Mesendoderm (in vitro differentiated cells): ENCODE results near the gene TSPAN14.

ENCODE experiments used
- DNase-seq: peaks from one replicate; pipeline ENCODE4 v3.0.0; 2013
- H2AK5ac ChIP-seq: 2 replicates; pipeline ENCODE4 v1.6.1; 2013; ENCODE audit warnings: low read length, inconsistent platforms
- H2BK120ac ChIP-seq: 2 replicates; pipeline ENCODE4 v1.6.1; 2013; ENCODE audit warnings: low read depth, mild to moderate bottlenecking, low read length, moderate library complexity, mixed read lengths
- H2BK15ac ChIP-seq: replicated peaks from 2 replicates; pipeline ENCODE4 v1.6.1; 2013; ENCODE audit warnings: low read depth, mild to moderate bottlenecking, moderate library complexity
- H2BK5ac ChIP-seq: 2 replicates; pipeline ENCODE4 v1.6.1; 2013; ENCODE audit warnings: low read length, inconsistent platforms
- H3K18ac ChIP-seq: 2 replicates; pipeline ENCODE4 v1.6.1; 2013; ENCODE audit warnings: mild to moderate bottlenecking, low read length, mixed read lengths
- H3K23ac ChIP-seq: one replicate; pipeline ENCODE4 v1.6.1; 2013; ENCODE audit warnings: low read length
- H3K27ac ChIP-seq: 2 replicates; pipeline ENCODE4 v1.5.1; 2013; ENCODE audit warnings: low read depth, mild to moderate bottlenecking, inconsistent platforms, low read length, moderate library complexity
- H3K27me3 ChIP-seq: 2 replicates; pipeline ENCODE4 v1.6.1; 2013; ENCODE audit warnings: low read length, control low read depth, mild to moderate bottlenecking, inconsistent platforms; ENCODE audit not compliant: insufficient read depth, poor library complexity
- H3K36me3 ChIP-seq: 2 replicates; pipeline ENCODE4 v1.6.1; 2013; ENCODE audit warnings: low read length, inconsistent platforms; ENCODE audit not compliant: control insufficient read depth, insufficient read depth
- H3K4ac ChIP-seq: one replicate; pipeline ENCODE4 v1.6.1; 2013; ENCODE audit warnings: low read depth, mild to moderate bottlenecking, low read length, moderate library complexity
- H3K4me1 ChIP-seq: 2 replicates; pipeline ENCODE4 v1.6.1; 2013; ENCODE audit warnings: low read depth, low read length, inconsistent platforms; ENCODE audit not compliant: control insufficient read depth
- H3K4me2 ChIP-seq: 2 replicates; pipeline ENCODE4 v1.6.1; 2013; ENCODE audit warnings: low read length
- H3K4me3 ChIP-seq: 2 replicates; pipeline ENCODE4 v1.5.1; 2013; ENCODE audit warnings: mild to moderate bottlenecking, low read length
- H3K56ac ChIP-seq: one replicate; pipeline ENCODE4 v1.6.1; 2013; ENCODE audit warnings: low read length
- H3K79me1 ChIP-seq: 2 replicates; pipeline ENCODE4 v1.6.1; 2013; ENCODE audit warnings: low read length, inconsistent platforms
- H3K79me2 ChIP-seq: 2 replicates; pipeline ENCODE4 v1.6.1; 2013; ENCODE audit warnings: mild to moderate bottlenecking, low read length; ENCODE audit not compliant: control insufficient read depth, insufficient read depth
- H3K9ac ChIP-seq: 2 replicates; pipeline ENCODE4 v1.6.1; 2013; ENCODE audit warnings: low read length, inconsistent platforms
- H4K5ac ChIP-seq: one replicate; pipeline ENCODE4 v1.6.1; 2013; ENCODE audit warnings: low read length
- H4K8ac ChIP-seq: one replicate; pipeline ENCODE4 v1.6.1; 2013; ENCODE audit warnings: low read depth, mild to moderate bottlenecking, control low read depth, low read length, moderate library complexity
- WGBS: extraction: QIAGEN DNeasy Blood & Tissue Kit; methylation state at CpG from one replicate; pipeline ENCODE4 v1.1.7; 2013; ENCODE audit warnings: low lambda C conversion rate, missing lambda C conversion rate; ENCODE audit not compliant: insufficient coverage; ENCODE audit errors: extremely low coverage; 5-methylcytosine and 5-hydroxymethylcytosine counted together

The TSPAN14 gene

GRCh38 chr10:80520661-80521470 lies 66.8 kb downstream of the TSPAN14 start:
- WGBS = no CpG with 5 or more reads among the region's 10 CpGs
- Histone ChIP-seq H3K4me3 (no peak overlapping the region), H3K4me2 (no peak overlapping the region), H3K79me1 (no peaks in the 10 kb centered on the region), H3K4ac (no peak overlapping the region), H3K36me3 (peaks cover 1% of the 10 kb centered on the region), H4K5ac (no peak overlapping the region), H3K56ac (no peak overlapping the region), H4K8ac (no peak overlapping the region), H2BK120ac (no peak overlapping the region), H2AK5ac (no peak overlapping the region), H2BK5ac (no peak overlapping the region), H3K27me3 (no peaks in the 10 kb centered on the region), H2BK15ac (no peak overlapping the region), H3K27ac (no peak overlapping the region), H3K23ac (no peak overlapping the region), H3K4me1 (no peaks in the 10 kb centered on the region), H3K18ac (no peak overlapping the region), H3K79me2 (no peaks in the 10 kb centered on the region), H3K9ac (no peak overlapping the region)
- DNase-seq = no peak

GRCh38 chr10:80522756-80523363 lies 68.8 kb downstream of the TSPAN14 start:
- no peak for DNase-seq
- peaks cover 1% of the 10 kb centered on the region for H3K36me3 ChIP-seq
- no peak overlapping the region for H3K4me3 ChIP-seq
- no peak overlapping the region for H3K9ac ChIP-seq
- H3K18ac ChIP-seq = no peak overlapping the region
- no peaks in the 10 kb centered on the region for H3K27me3 ChIP-seq
- no peaks in the 10 kb centered on the region for H3K79me2 ChIP-seq
- no peak overlapping the region for H3K4me2 ChIP-seq
- no peak overlapping the region for H2BK15ac ChIP-seq
- no peak overlapping the region for H4K5ac ChIP-seq
- H3K23ac ChIP-seq = no peak overlapping the region
- no peak overlapping the region for H2BK120ac ChIP-seq
- H3K4ac ChIP-seq = no peak overlapping the region
- H3K56ac ChIP-seq = no peak overlapping the region
- no peaks in the 10 kb centered on the region for H3K79me1 ChIP-seq
- H2BK5ac ChIP-seq = no peak overlapping the region
- H4K8ac ChIP-seq = no peak overlapping the region
- no CpG with 5 or more reads among the region's 8 CpGs for WGBS
- H3K4me1 ChIP-seq = no peaks in the 10 kb centered on the region
- no peak overlapping the region for H3K27ac ChIP-seq
- H2AK5ac ChIP-seq = no peak overlapping the region

- H3K4me3 ChIP-seq = no peak overlapping the region
- no peak overlapping the region for H4K8ac ChIP-seq
- no peak overlapping the region for H3K9ac ChIP-seq
- H2BK5ac ChIP-seq = no peak overlapping the region
- H3K79me2 ChIP-seq = no peaks in the 10 kb centered on the region
- no peak overlapping the region for H3K27ac ChIP-seq
- no peaks in the 10 kb centered on the region for H3K27me3 ChIP-seq
- no peaks in the 10 kb centered on the region for H3K4me1 ChIP-seq
- WGBS = no CpG with 5 or more reads among the region's 6 CpGs
- no peaks in the 10 kb centered on the region for H3K79me1 ChIP-seq
- no peak overlapping the region for H3K18ac ChIP-seq
- H2BK120ac ChIP-seq = no peak overlapping the region
- no peak overlapping the region for H4K5ac ChIP-seq
- H2BK15ac ChIP-seq = no peak overlapping the region
- no peak overlapping the region for H3K4ac ChIP-seq
- no peak overlapping the region for H3K4me2 ChIP-seq
- H3K36me3 ChIP-seq = no peaks in the 10 kb centered on the region
- no peak overlapping the region for H3K23ac ChIP-seq
- DNase-seq = no peak
- H2AK5ac ChIP-seq = no peak overlapping the region
- no peak overlapping the region for H3K56ac ChIP-seq
Measured at GRCh38 chr10:80523773-80524172, 69.7 kb downstream of the TSPAN14 start.

GRCh38 chr10:80524190-80524909 lies 70.2 kb downstream of the TSPAN14 start:
- no CpG with 5 or more reads among the region's 12 CpGs for WGBS
- no peak for DNase-seq
- no peak overlapping the region for H2BK5ac ChIP-seq

GRCh38 chr10:80526218-80526617 lies 72.1 kb downstream of the TSPAN14 start:
- Histone ChIP-seq H3K9ac (no peak overlapping the region), H3K23ac (no peak overlapping the region), H3K4me1 (no peaks in the 10 kb centered on the region), H3K4me2 (no peak overlapping the region), H3K27me3 (no peaks in the 10 kb centered on the region), H3K56ac (no peak overlapping the region), H3K79me1 (no peaks in the 10 kb centered on the region), H3K27ac (no peak overlapping the region), H4K8ac (no peak overlapping the region), H3K36me3 (no peaks in the 10 kb centered on the region), H2BK120ac (no peak overlapping the region), H3K4me3 (no peak overlapping the region), H3K4ac (no peak overlapping the region), H2BK15ac (no peak overlapping the region), H3K79me2 (no peaks in the 10 kb centered on the region), H3K18ac (no peak overlapping the region), H4K5ac (no peak overlapping the region), H2BK5ac (no peak overlapping the region), H2AK5ac (no peak overlapping the region)
- no peak for DNase-seq
- WGBS = no CpG with 5 or more reads among the region's 2 CpGs

More at GRCh38 chr10:80524190-80524909, 70.2 kb downstream of the TSPAN14 start:
- no peak overlapping the region for H3K27ac ChIP-seq
- no peak overlapping the region for H3K4me3 ChIP-seq
- H3K4me2 ChIP-seq = no peak overlapping the region
- H4K5ac ChIP-seq = no peak overlapping the region
- no peak overlapping the region for H3K4ac ChIP-seq
- no peak overlapping the region for H3K18ac ChIP-seq
- no peak overlapping the region for H3K9ac ChIP-seq
- H3K79me1 ChIP-seq = no peaks in the 10 kb centered on the region
- H3K27me3 ChIP-seq = no peaks in the 10 kb centered on the region
- no peaks in the 10 kb centered on the region for H3K36me3 ChIP-seq
- no peak overlapping the region for H3K56ac ChIP-seq
- no peak overlapping the region for H2BK15ac ChIP-seq
- H2AK5ac ChIP-seq = no peak overlapping the region
- no peak overlapping the region for H4K8ac ChIP-seq
- H3K79me2 ChIP-seq = no peaks in the 10 kb centered on the region
- no peaks in the 10 kb centered on the region for H3K4me1 ChIP-seq
- H2BK120ac ChIP-seq = no peak overlapping the region
- no peak overlapping the region for H3K23ac ChIP-seq
